PC-9 (cell line): ENCODE measurements around the gene SPATA22. TPM values are rescaled to one million over a fixed set of nuclear protein-coding genes. Genes with fewer than 3 reads are reported as not detected.

Experiments
- BruUV-seq: library from RNA; stranded (reverse); fragments of 400-500 nt; replicated peaks from 2 replicates; lab custom pipeline; 2021; lab: Mats Ljungman, UMichigan
- CTCF ChIA-PET: fragments of 300-600 bp; sonication (Branson Sonifier 250); formaldehyde crosslinking; loops from one replicate; lab custom pipeline; 2022; ENCODE audit warnings: antibody characterized with exemption; lab: Charles Lee
- POLR2A ChIA-PET: fragments of 300-600 bp; sonication (Branson Sonifier 250); formaldehyde crosslinking; loops from one replicate; lab custom pipeline; 2022; ENCODE audit warnings: antibody characterized with exemption; ENCODE audit not compliant: unreplicated experiment; lab: Charles Lee
- DNase-seq, 2 experiments: peaks; one replicate each; pipeline versions ENCODE4 v3.0.0 to v3.0.0-alpha.2; 2015 to 2022; ENCODE audit warnings: mixed read lengths in 1 of 2
- H2AFZ ChIP-seq: fragments of 200-600 bp; sonication (generic); 2 replicates; pipeline ENCODE4 v1.8.1; 2017; ENCODE audit warnings: antibody characterized with exemption
- H3F3A ChIP-seq: fragments of 200-600 bp; sonication (generic); 2 replicates; pipeline ENCODE4 v1.8.1; 2017; ENCODE audit warnings: antibody characterized with exemption, mild to moderate bottlenecking, low read depth; ENCODE audit not compliant: insufficient read depth
- H3K27ac ChIP-seq: fragments of 200-600 bp; sonication (generic); 2 replicates; pipeline ENCODE4 v1.6.1; 2016; ENCODE audit warnings: mixed run types
- H3K27me3 ChIP-seq: fragments of 200-600 bp; sonication (generic); 2 replicates; pipeline ENCODE4 v1.6.1; 2016; ENCODE audit warnings: low read depth, mixed run types; ENCODE audit not compliant: insufficient read depth
- H3K36me3 ChIP-seq: fragments of 200-600 bp; sonication (generic); 2 replicates; pipeline ENCODE4 v1.6.1; 2016; ENCODE audit warnings: low read depth, mixed run types
- H3K4me1 ChIP-seq: fragments of 200-600 bp; sonication (generic); replicated peaks from 2 replicates; pipeline ENCODE4 v1.6.1; 2016; ENCODE audit warnings: mixed run types; ENCODE audit not compliant: insufficient read depth
- H3K4me2 ChIP-seq: fragments of 200-600 bp; sonication (generic); 2 replicates; pipeline ENCODE4 v1.6.1; 2017; ENCODE audit warnings: mixed run types
- H3K4me3 ChIP-seq: fragments of 200-600 bp; sonication (generic); 2 replicates; pipeline ENCODE4 v1.6.1; 2016; ENCODE audit warnings: mixed run types
- H3K79me2 ChIP-seq: fragments of 200-600 bp; sonication (generic); 2 replicates; pipeline ENCODE4 v1.6.1; 2017; ENCODE audit warnings: low read depth, mixed run types
- H3K9me2 ChIP-seq: fragments of 200-600 bp; sonication (generic); 2 replicates; pipeline ENCODE4 v1.8.1; 2017; ENCODE audit warnings: mild to moderate bottlenecking; ENCODE audit not compliant: insufficient read depth
- H3K9me3 ChIP-seq: fragments of 200-600 bp; sonication (generic); 2 replicates; pipeline ENCODE4 v1.8.1; 2016; ENCODE audit warnings: low read depth; ENCODE audit not compliant: insufficient read depth
- H4K20me1 ChIP-seq: fragments of 200-600 bp; sonication (generic); 2 replicates; pipeline ENCODE4 v1.8.1; 2017; ENCODE audit not compliant: insufficient read depth
- EZH2 ChIP-seq: fragments of 200-600 bp; sonication (generic); IDR thresholded peaks from 2 replicates; pipeline ENCODE4 v1.8.0; 2017; ENCODE audit warnings: antibody characterized with exemption, low read depth
- intact Hi-C: fragments of 100-400 bp; cut with micrococcal nuclease; formaldehyde crosslinking; loops from one replicate; pipeline ENCODE4 v1.10.0; 2022; ENCODE audit not compliant: unreplicated experiment
- total RNA-seq: library from RNA; stranded (reverse); gene quantifications from 2 replicates; pipeline ENCODE4 v1.2.3, GENCODE V29; 2021
- TF ChIP-seq, protein P1 (sequence below): fragments of 200-600 bp; sonication (generic); conservative IDR thresholded peaks from 2 replicates; pipeline ENCODE4 v1.6.1; 2017; ENCODE audit warnings: mixed run types, antibody characterized with exemption, mild to moderate bottlenecking, moderate library complexity

The SPATA22 gene
- total RNA-seq, 1 experiment from 2014 or later: not detected

DNA sequence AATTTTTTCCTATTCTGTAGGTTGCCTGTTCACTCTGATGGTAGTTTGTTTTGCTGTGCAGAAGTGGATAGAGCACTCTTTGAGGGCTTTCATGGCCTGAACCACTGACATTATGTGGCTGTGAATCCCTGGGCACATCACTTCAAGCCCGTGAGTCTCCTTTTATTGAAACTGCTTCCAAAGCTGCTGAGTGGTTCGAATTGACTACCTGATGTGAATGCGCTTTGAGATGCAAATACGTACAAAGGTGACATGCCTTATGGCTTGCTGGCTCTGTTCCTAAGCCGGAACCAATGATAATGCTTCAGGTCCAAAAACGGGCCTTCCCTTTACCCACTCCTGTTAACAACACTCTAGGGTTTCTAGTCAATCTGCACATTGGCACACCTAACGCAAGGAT is 38.5 kb upstream of the SPATA22 start:
- Histone ChIP-seq H3K36me3 (no peaks in the 10 kb centered on the region), H3K79me2 (no peaks in the 10 kb centered on the region), H3K27me3 (peaks cover 52% of the 10 kb centered on the region), H3K9me3 (no peaks in the 10 kb centered on the region), H3F3A (no peaks in the 10 kb centered on the region), H3K27ac (no peak overlapping the region), H3K4me3 (no peak overlapping the region), H3K4me2 (no peak overlapping the region), H3K9me2 (no peaks in the 10 kb centered on the region), H2AFZ (no peak overlapping the region), H3K4me1 (no peaks in the 10 kb centered on the region), H4K20me1 (no peaks in the 10 kb centered on the region)
- BruUV-seq: no TSS peak
- TF ChIP-seq, protein P1, sequence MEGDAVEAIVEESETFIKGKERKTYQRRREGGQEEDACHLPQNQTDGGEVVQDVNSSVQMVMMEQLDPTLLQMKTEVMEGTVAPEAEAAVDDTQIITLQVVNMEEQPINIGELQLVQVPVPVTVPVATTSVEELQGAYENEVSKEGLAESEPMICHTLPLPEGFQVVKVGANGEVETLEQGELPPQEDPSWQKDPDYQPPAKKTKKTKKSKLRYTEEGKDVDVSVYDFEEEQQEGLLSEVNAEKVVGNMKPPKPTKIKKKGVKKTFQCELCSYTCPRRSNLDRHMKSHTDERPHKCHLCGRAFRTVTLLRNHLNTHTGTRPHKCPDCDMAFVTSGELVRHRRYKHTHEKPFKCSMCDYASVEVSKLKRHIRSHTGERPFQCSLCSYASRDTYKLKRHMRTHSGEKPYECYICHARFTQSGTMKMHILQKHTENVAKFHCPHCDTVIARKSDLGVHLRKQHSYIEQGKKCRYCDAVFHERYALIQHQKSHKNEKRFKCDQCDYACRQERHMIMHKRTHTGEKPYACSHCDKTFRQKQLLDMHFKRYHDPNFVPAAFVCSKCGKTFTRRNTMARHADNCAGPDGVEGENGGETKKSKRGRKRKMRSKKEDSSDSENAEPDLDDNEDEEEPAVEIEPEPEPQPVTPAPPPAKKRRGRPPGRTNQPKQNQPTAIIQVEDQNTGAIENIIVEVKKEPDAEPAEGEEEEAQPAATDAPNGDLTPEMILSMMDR: no peak
- no peak for TF ChIP-seq EZH2
- intact Hi-C loops: no loop called here
- ChIA-PET POLR2A (no interaction called here), CTCF (no interaction called here)
- no peak for DNase-seq

DNA sequence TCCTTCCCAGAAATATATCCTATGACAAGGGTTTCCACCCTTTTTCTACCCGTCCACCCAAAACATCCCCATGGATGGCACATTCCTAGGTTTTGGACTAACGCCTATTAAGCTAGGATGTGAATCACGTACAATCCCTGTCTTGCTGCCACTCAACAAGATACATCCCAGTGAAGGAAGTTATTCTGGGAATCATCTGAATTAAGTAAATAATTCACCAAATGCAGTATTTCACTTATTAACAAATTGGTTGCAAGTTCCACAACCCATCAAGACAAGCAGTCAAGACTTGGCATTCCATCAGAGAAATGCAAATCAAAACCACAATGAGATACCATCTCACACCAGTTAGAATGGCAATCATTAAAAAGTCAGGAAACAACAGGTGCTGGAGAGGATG is 36.2 kb upstream of the SPATA22 start:
- Histone ChIP-seq H3K4me2 (no peak overlapping the region), H3K4me1 (no peaks in the 10 kb centered on the region), H4K20me1 (no peaks in the 10 kb centered on the region), H3K4me3 (no peak overlapping the region), H3K36me3 (no peaks in the 10 kb centered on the region), H2AFZ (no peak overlapping the region), H3K79me2 (no peaks in the 10 kb centered on the region), H3F3A (no peaks in the 10 kb centered on the region), H3K27me3 (peaks cover 63% of the 10 kb centered on the region), H3K9me3 (no peaks in the 10 kb centered on the region), H3K9me2 (0 out of 2 replicates have a peak, but pooled peaks cover 3% of the 10 kb centered on the region), H3K27ac (no peak overlapping the region)
- TF ChIP-seq, protein P1: no peak
- no peak for TF ChIP-seq EZH2
- ChIA-PET CTCF (no interaction called here), POLR2A (no interaction called here)
- no peak for DNase-seq
- intact Hi-C loops: no loop called here
- BruUV-seq: no TSS peak

- Histone ChIP-seq H3K4me3 (no peak overlapping the region), H4K20me1 (no peaks in the 10 kb centered on the region), H3K79me2 (no peaks in the 10 kb centered on the region), H3K27ac (no peak overlapping the region), H3K27me3 (peaks cover 64% of the 10 kb centered on the region), H3K9me3 (no peaks in the 10 kb centered on the region), H3K4me2 (no peak overlapping the region), H3K9me2 (0 out of 2 replicates have a peak, but pooled peaks cover 3% of the 10 kb centered on the region), H3K36me3 (no peaks in the 10 kb centered on the region), H3F3A (no peaks in the 10 kb centered on the region), H3K4me1 (no peaks in the 10 kb centered on the region), H2AFZ (no peak overlapping the region)
- no TSS peak for BruUV-seq
- ChIA-PET POLR2A (no interaction called here), CTCF (no interaction called here)
- intact Hi-C loops: no loop called here
- no peak for DNase-seq
- TF ChIP-seq, protein P1: no peak
- no peak for TF ChIP-seq EZH2
These were observed 35.5 kb upstream of the SPATA22 start for GRCh38 chr17:3507071-3507470.
